ENCODE measurements around the gene FBXO34.

FBXO34 gene, protein sequence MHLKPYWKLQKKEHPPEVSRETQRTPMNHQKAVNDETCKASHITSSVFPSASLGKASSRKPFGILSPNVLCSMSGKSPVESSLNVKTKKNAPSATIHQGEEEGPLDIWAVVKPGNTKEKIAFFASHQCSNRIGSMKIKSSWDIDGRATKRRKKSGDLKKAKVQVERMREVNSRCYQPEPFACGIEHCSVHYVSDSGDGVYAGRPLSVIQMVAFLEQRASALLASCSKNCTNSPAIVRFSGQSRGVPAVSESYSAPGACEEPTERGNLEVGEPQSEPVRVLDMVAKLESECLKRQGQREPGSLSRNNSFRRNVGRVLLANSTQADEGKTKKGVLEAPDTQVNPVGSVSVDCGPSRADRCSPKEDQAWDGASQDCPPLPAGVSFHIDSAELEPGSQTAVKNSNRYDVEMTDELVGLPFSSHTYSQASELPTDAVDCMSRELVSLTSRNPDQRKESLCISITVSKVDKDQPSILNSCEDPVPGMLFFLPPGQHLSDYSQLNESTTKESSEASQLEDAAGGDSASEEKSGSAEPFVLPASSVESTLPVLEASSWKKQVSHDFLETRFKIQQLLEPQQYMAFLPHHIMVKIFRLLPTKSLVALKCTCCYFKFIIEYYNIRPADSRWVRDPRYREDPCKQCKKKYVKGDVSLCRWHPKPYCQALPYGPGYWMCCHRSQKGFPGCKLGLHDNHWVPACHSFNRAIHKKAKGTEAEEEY

DNA sequence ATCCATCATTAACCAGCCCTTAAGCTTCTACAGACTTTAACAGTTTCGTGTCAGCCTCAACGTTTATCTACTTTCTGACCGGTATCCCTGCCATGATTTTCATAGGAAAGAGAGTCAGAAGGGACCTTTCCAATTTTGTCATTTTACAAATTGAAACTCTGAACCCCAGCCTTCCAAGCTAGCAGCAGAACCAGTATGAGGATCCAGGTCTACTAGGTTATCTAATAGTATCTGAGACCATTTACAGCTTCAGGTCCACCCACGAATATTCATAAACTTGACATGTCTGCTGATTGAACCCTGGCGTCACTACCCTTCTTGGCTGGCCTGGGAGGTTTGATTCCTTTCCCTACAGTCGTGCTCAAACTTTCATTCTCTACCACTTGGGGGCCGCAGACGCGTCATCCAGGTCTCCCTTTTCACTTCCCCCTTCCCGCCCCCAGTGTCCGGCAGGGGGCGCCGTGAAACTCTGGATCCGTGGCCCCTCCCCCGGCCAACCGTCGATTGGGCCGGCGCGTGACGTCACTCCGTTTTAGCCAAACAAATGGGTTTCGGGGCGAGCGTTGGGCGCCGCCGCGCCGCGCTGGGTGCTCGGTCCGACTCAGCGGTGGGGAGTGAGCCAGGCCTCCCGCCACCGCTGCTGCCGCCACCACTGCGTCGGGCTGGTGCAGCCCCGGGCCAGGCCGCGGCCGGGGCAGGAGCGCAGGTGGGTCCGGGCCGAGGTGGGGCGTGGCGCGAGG, at the start of gene FBXO34:
TSS of gene FBXO34 (plus strand) at position 590 of the 740 bp plus-strand sequence. CDS start 78,970 bp downstream, outside the sequence.
- Histone ChIP-seq H3K36me3 (ENCODE audit: insufficient read depth, low read length) (no peaks in the 10 kb centered on the region), H3K27me3 (ENCODE audit: insufficient read depth, low read length) (no peaks in the 10 kb centered on the region), H3K4me1 (ENCODE audit: insufficient read depth, low read length) (peaks cover 14% of the 10 kb centered on the region), H3K4me3 (ENCODE audit: low read length) (peak within 1 kb of the TSS; percentile 62), H3K9me3 (ENCODE audit: low read length) (no peaks in the 10 kb centered on the region), H2AFZ (ENCODE audit: low read depth, low read length) (peak within 1 kb of the TSS; percentile 52)

DNA sequence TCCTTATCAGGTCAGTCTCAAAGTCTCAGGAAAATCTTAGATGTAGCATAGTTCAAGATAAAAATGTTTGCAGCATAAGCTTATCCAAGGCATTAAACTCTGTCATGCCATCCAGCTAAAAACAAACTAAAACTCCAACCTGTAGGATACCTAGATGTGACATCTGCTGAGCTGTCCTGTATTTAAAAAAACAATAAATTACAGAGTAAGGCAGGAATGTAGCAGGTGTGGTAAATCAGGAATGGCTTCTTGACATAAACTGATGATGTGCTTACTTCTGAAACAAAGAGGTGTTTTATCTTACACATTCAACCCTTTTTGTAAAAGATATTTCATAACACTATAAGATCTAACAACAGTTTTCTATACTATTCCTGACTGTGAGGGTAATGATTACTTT, 49.3 kb upstream of the FBXO34 start:
- no peaks in the 10 kb centered on the region for H3K27me3 ChIP-seq (ENCODE audit: insufficient read depth, low read length)

DNA sequence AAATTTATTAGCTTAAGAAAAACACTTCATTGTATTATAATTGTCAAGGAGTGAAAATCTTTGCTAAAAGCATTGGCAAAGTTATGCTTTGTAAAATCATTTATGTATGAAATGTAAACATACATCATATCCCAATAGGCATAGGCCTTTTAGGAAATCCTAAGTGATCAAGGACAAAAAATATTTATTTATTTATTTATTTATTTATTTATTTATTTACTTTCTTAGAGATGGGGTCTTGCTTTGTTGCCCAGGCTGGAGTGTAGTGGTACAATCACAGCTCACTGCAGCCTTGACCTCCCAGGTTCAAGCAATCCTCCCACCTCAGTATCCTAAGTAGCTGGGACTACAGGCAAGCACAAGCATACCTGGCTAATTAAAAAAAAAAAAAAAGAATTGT, 47.9 kb upstream of the FBXO34 start:
- peaks cover 13% of the 10 kb centered on the region for H3K4me1 ChIP-seq (ENCODE audit: insufficient read depth, low read length)
- no peaks in the 10 kb centered on the region for H3K9me3 ChIP-seq (ENCODE audit: low read length)
- no peak overlapping the region for H2AFZ ChIP-seq (ENCODE audit: low read depth, low read length)
- H3K27me3 ChIP-seq (ENCODE audit: insufficient read depth, low read length) = no peaks in the 10 kb centered on the region
- H3K36me3 ChIP-seq (ENCODE audit: insufficient read depth, low read length) = no peaks in the 10 kb centered on the region
- no peak overlapping the region for H3K4me3 ChIP-seq (ENCODE audit: low read length)

More for the DNA sequence above, 49.3 kb upstream of the FBXO34 start:
- Histone ChIP-seq H3K4me3 (ENCODE audit: low read length) (no peak overlapping the region), H3K36me3 (ENCODE audit: insufficient read depth, low read length) (no peaks in the 10 kb centered on the region), H3K9me3 (ENCODE audit: low read length) (no peaks in the 10 kb centered on the region), H3K4me1 (ENCODE audit: insufficient read depth, low read length) (peaks cover 13% of the 10 kb centered on the region), H2AFZ (ENCODE audit: low read depth, low read length) (no peak overlapping the region)

DNA sequence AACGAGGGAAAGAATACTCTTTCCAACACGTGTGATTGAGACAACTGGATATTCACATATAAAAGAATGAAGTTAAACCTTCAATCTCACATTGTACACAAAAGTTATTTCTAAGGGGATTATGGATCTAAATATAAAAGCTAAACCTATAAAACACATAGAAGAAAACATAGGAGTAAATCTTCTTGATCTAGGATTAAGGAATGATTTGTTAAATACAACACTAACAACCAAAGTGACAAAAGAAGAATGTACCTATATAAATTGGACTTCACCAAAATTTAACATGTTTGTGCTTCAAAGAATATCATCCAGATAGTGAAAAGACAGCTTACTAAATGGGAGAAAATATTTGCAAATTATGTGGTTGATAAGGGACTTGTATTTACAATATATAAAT, 43.0 kb upstream of the FBXO34 start:
- Histone ChIP-seq H3K36me3 (ENCODE audit: insufficient read depth, low read length) (no peaks in the 10 kb centered on the region), H3K4me1 (ENCODE audit: insufficient read depth, low read length) (no peaks in the 10 kb centered on the region), H3K27me3 (ENCODE audit: insufficient read depth, low read length) (no peaks in the 10 kb centered on the region), H2AFZ (ENCODE audit: low read depth, low read length) (no peak overlapping the region), H3K9me3 (ENCODE audit: low read length) (no peaks in the 10 kb centered on the region), H3K4me3 (ENCODE audit: low read length) (no peak overlapping the region)

DNA sequence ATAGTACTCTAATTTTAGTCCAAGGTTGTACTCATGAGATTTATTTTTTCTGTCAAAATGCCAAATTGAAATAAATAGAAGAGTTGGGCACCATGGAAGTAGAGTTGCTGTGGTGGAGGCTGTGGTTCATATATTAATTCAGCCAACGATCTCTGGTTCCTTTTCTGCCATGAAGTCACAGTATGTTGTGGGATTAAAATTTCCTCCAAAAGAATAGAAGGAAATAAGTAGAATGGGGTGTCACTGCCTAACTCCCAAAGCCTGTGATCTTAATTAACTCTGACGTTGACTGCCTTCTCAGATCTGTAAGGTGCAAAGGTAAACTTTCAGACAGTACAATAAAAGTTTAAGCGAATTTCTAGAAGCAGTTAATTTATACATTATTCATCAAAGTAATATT, 37.6 kb upstream of the FBXO34 start:
- Histone ChIP-seq H3K9me3 (ENCODE audit: low read length) (no peaks in the 10 kb centered on the region), H3K4me3 (ENCODE audit: low read length) (no peak overlapping the region), H3K36me3 (ENCODE audit: insufficient read depth, low read length) (no peaks in the 10 kb centered on the region), H2AFZ (ENCODE audit: low read depth, low read length) (no peak overlapping the region), H3K4me1 (ENCODE audit: insufficient read depth, low read length) (no peaks in the 10 kb centered on the region), H3K27me3 (ENCODE audit: insufficient read depth, low read length) (no peaks in the 10 kb centered on the region)

DNA sequence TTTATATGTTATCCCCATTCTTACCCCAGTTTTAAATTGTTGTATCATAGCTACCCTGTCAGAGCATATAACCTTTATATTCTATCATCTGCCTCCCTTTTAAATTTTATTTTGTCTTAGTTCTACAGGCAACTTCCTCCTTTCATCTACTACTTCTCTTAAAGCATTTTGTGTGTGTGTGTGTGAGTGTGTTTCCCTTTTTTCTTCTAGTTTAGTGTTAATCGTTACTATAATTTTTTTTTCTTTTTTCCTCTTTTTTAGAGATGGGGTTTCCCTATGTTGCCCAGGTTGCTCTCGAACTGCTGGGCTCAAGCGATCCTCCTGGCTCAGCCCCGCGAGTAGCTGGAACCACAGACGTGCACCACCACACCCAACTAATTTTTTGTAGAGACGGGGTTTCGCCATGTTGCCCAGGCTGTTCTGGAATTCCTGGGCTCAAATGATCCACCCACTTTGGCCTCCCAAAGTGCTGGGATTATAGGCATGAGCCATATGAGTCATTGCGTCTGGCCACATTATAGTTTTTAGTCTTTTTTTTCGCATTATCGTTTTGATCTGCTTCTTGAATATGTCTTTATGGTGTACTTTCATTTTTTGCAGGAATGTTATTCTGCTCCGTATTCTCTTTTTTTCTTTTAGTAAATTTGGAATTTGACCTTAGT, 33.1 kb upstream of the FBXO34 start:
- Histone ChIP-seq H3K4me1 (ENCODE audit: insufficient read depth, low read length) (no peaks in the 10 kb centered on the region), H2AFZ (ENCODE audit: low read depth, low read length) (no peak overlapping the region), H3K4me3 (ENCODE audit: low read length) (no peak overlapping the region), H3K36me3 (ENCODE audit: insufficient read depth, low read length) (no peaks in the 10 kb centered on the region), H3K27me3 (ENCODE audit: insufficient read depth, low read length) (peaks cover 10% of the 10 kb centered on the region), H3K9me3 (ENCODE audit: low read length) (no peaks in the 10 kb centered on the region)

DNA sequence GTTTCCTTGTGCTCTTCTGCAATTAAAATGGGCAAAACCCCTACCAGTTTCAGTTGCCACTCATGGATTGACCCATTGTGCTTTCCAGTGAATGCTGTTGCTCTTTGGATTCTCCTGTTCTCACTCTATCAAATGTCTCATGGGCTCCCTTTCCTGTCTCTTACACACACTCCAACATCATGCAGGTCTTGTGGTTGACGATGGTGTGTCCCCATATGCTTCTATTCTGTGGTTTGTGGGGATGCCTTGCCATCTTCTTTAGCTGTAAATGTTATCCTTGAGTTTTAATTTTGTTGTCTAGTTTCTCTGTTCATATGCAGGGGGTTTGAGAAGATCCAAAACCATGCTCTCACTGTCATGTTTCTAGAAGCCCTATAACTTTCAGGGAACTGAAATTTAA, 31.9 kb upstream of the FBXO34 start:
- H2AFZ ChIP-seq (ENCODE audit: low read depth, low read length) = no peak overlapping the region
- no peaks in the 10 kb centered on the region for H3K4me1 ChIP-seq (ENCODE audit: insufficient read depth, low read length)
- no peak overlapping the region for H3K4me3 ChIP-seq (ENCODE audit: low read length)
- peaks cover 10% of the 10 kb centered on the region for H3K27me3 ChIP-seq (ENCODE audit: insufficient read depth, low read length)
- no peaks in the 10 kb centered on the region for H3K9me3 ChIP-seq (ENCODE audit: low read length)
- no peaks in the 10 kb centered on the region for H3K36me3 ChIP-seq (ENCODE audit: insufficient read depth, low read length)

DNA sequence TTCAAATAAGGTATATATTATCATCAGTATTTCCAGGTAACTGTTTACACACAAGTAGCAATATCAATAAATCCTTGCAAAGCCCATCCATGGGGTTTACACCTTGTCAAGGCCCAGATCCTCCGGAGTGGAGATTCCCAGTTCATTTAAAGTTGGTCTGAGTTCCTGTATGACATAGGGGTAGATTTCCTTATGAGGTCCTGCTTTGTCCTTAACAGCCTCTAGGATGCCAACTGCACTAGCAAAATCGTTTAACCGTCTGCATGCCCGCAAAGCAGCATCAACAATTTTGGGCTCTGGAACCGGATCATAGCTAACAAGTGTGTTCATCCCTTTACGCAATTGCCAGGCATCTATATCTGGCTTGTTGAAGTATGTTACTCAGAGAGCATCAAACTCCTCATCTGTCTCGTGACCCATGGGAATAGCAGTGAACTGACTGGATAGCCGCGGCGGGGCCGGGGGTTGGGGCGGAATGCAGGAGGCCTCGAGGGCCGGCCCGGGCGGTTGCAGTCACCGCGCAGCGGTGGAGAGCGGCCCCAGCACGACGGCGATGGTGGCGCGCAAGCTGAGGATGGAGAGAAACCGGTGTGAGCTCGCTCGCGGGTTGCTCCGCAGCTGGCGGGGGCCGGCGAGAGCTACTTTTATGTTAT, 30.6 kb upstream of the FBXO34 start:
- Histone ChIP-seq H3K4me3 (ENCODE audit: low read length) (no peak overlapping the region), H3K27me3 (ENCODE audit: insufficient read depth, low read length) (peaks cover 10% of the 10 kb centered on the region), H3K36me3 (ENCODE audit: insufficient read depth, low read length) (no peaks in the 10 kb centered on the region), H3K9me3 (ENCODE audit: low read length) (no peaks in the 10 kb centered on the region), H3K4me1 (ENCODE audit: insufficient read depth, low read length) (no peaks in the 10 kb centered on the region), H2AFZ (ENCODE audit: low read depth, low read length) (no peak overlapping the region)

DNA sequence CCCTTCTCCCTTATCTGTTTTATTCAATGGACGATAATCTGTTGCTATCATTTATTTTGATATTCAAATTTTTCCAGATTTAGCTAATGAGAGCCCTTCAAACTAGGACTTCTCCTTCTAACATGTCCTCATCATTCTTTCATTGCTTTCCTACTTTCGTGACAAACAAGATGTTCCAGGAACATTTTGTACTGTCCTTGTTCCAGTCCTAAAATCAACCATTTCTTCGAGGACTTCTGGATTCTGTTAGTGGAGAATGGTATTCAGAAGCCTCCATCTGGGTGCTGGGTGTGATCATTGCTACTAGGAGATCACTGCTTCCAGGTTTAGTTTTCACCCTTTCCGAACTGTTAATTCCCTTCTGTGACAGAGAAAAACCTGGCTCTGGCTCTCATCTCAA, 29.5 kb upstream of the FBXO34 start:
- H3K27me3 ChIP-seq (ENCODE audit: insufficient read depth, low read length) = peaks cover 10% of the 10 kb centered on the region
- H2AFZ ChIP-seq (ENCODE audit: low read depth, low read length) = no peak overlapping the region
- H3K4me3 ChIP-seq (ENCODE audit: low read length) = no peak overlapping the region
- no peaks in the 10 kb centered on the region for H3K4me1 ChIP-seq (ENCODE audit: insufficient read depth, low read length)
- H3K9me3 ChIP-seq (ENCODE audit: low read length) = no peaks in the 10 kb centered on the region
- H3K36me3 ChIP-seq (ENCODE audit: insufficient read depth, low read length) = no peaks in the 10 kb centered on the region

DNA sequence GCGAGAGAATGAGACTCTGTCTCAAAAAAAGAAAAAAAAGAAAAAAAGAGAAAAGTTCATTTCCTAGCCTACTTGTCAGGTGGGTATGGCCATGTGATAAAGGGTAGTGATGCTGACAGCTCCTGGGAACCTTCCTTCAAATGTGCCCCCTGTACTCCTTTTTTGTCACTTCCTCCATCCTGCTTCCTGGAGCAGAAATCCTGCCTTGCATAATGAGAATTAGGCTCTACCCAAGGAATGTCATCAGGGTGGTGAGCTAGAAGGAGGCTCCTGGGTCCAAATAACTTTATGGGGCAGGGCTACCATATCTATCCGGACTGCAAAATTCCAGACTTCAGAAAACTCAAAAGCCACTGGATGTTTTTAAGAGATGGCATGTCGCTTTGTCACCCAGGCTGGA, 27.8 kb upstream of the FBXO34 start:
- Histone ChIP-seq H3K9me3 (ENCODE audit: low read length) (no peaks in the 10 kb centered on the region), H3K4me1 (ENCODE audit: insufficient read depth, low read length) (no peaks in the 10 kb centered on the region), H3K4me3 (ENCODE audit: low read length) (no peak overlapping the region)

DNA sequence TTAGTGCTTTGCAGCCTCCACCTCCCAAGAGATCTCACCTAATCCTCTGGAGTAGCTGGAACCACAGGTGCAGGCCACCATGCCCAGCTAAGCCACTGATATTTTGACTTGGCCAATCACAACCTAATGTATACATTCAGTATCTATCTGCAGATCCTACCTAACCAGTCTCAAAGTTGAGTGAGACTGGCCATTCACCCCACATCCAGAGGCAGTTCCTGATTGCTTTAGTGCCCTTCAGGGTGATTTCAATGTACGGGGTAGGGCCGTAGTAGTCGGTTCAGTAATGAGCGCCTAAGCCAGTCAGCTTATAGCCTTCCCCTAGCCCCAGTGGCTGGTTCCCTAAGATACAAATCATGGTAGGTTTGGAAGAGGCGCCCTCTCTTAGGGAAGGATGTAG, 27.4 kb upstream of the FBXO34 start:
- H2AFZ ChIP-seq (ENCODE audit: low read depth, low read length) = no peak overlapping the region
- no peak overlapping the region for H3K4me3 ChIP-seq (ENCODE audit: low read length)
- no peaks in the 10 kb centered on the region for H3K4me1 ChIP-seq (ENCODE audit: insufficient read depth, low read length)
- H3K9me3 ChIP-seq (ENCODE audit: low read length) = no peaks in the 10 kb centered on the region
- H3K27me3 ChIP-seq (ENCODE audit: insufficient read depth, low read length) = peaks cover 12% of the 10 kb centered on the region
- H3K36me3 ChIP-seq (ENCODE audit: insufficient read depth, low read length) = no peaks in the 10 kb centered on the region

More for the DNA sequence above, 27.8 kb upstream of the FBXO34 start:
- H3K36me3 ChIP-seq (ENCODE audit: insufficient read depth, low read length) = no peaks in the 10 kb centered on the region
- H2AFZ ChIP-seq (ENCODE audit: low read depth, low read length) = no peak overlapping the region
- peaks cover 12% of the 10 kb centered on the region for H3K27me3 ChIP-seq (ENCODE audit: insufficient read depth, low read length)

DNA sequence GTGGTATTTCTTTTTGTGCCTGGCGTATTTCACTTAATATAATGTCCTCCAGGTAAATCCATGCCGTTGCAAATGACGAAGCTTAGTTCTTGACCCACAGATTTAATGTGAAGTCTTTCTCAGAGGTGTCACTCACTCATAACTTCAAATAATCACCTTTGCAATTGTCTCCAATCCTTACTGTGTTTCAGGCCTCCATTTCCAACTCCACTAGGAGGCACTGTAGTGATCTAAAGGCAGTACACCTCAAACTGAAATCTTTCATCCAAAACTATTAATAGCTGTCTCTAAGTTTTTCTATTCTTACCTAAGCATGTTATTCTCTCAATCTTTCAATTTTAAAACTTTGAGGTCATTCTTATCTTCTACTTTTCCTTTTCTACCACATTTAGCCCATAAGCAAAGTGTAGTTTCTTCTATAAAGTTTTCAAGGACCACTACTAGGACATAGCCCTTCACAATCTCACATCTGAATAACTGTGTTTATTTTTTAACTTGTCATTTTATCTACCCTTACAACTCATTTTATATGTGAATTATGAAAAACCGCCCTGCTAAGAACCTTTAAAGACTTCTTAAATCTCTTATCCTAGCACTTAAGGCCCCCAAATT, 25.5 kb upstream of the FBXO34 start:
- H3K9me3 ChIP-seq (ENCODE audit: low read length) = no peaks in the 10 kb centered on the region
- no peaks in the 10 kb centered on the region for H3K36me3 ChIP-seq (ENCODE audit: insufficient read depth, low read length)
- H3K4me1 ChIP-seq (ENCODE audit: insufficient read depth, low read length) = no peaks in the 10 kb centered on the region
- H3K27me3 ChIP-seq (ENCODE audit: insufficient read depth, low read length) = peaks cover 5% of the 10 kb centered on the region
- no peak overlapping the region for H3K4me3 ChIP-seq (ENCODE audit: low read length)
- no peak overlapping the region for H2AFZ ChIP-seq (ENCODE audit: low read depth, low read length)

All from neuron (in vitro differentiated cells).